NT2/D1 (cell line): Measurements from ENCODE around the gene NAA10.

Experiments
- DNase-seq: peaks from one replicate; pipeline ENCODE4 v3.0.0-alpha.2; 2011; ENCODE audit warnings: low read depth, low spot score
- H3K27me3 ChIP-seq: 2 replicates; pipeline ENCODE4 v1.6.0; 2011; ENCODE audit warnings: mild to moderate bottlenecking; ENCODE audit not compliant: insufficient read length, insufficient read depth
- H3K36me3 ChIP-seq: 2 replicates; pipeline ENCODE4 v1.6.1; 2011; ENCODE audit warnings: mild to moderate bottlenecking, low read length, mixed read lengths; ENCODE audit not compliant: insufficient read depth, insufficient read length
- H3K4me1 ChIP-seq: 2 replicates; pipeline ENCODE4 v1.5.1; 2011; ENCODE audit not compliant: insufficient read depth, insufficient read length
- H3K4me3 ChIP-seq: 2 replicates; pipeline ENCODE4 v1.5.1; 2011; ENCODE audit warnings: low read depth; ENCODE audit not compliant: insufficient read length
- H3K9ac ChIP-seq: 2 replicates; pipeline ENCODE4 v1.6.0; 2011; ENCODE audit warnings: low read depth; ENCODE audit not compliant: insufficient read length
- H3K9me3 ChIP-seq: 2 replicates; pipeline ENCODE4 v1.5.1; 2011; ENCODE audit warnings: mild to moderate bottlenecking, low read length; ENCODE audit not compliant: insufficient read depth
- SUZ12 ChIP-seq: IDR thresholded peaks from 2 replicates; pipeline ENCODE4 v1.6.1; 2011; ENCODE audit not compliant: insufficient read length, insufficient read depth; ENCODE audit errors: extremely low read depth
- YY1 ChIP-seq: IDR thresholded peaks from 2 replicates; pipeline ENCODE4 v1.6.1; 2011; ENCODE audit not compliant: insufficient read length, insufficient read depth
- ZNF274 ChIP-seq: IDR thresholded peaks from 2 replicates; pipeline ENCODE4 v1.6.1; 2011; ENCODE audit warnings: mild to moderate bottlenecking, low read depth, low read length

Gene NAA10

DNA sequence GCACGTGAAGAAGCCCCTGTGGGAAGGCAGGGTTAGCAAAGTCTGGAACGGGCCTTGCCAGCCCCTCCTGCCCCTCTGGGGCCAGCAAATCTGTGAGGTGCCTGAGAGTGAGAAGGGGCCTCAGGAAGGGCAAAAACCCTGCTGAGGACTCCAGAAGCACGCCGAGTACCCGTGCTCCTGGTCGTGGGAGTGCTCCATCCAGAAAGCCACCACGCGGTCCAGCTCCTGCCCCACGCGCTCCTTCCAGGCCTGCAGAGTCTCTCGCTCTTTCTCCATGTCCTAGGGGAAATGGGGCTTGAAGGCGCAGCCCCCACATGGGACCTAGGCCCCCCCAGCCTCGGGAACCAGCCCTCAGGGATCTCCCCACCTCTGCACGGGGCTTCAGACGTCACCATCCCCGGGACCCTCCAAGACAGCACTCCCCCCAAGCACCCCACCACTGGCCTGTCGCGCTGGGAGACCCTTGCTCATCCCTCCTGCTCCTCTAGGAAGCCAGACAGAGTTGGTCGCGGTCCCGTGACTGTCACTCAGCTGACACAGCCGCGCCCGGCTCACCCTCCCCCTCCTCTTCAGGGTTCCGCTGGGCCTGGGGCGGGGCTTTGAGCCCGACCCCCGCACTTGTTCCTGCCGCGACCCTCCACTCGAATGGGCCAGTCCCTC is 9.4 kb upstream of the NAA10 start, which contains the start of gene RENBP:
Gene RENBP, minus strand, starts transcription at position 504 of the 660 bp plus-strand sequence. Its CDS starts 33 bp downstream, at position 471.
- TF ChIP-seq ZNF274 (no peak), SUZ12 (no peak), YY1 (no peak)
- no peak for DNase-seq
- peak within 1 kb of the TSS; percentile 32 for H3K9ac ChIP-seq
- no peaks in the 10 kb centered on the region for H3K9me3 ChIP-seq
- H3K4me1 ChIP-seq, result peaks cover 10% of the 10 kb centered on the region
- H3K27me3 ChIP-seq, result no peaks in the 10 kb centered on the region
- peaks cover 16% of the 10 kb centered on the region for H3K36me3 ChIP-seq
- no peak within 1 kb of the TSS for H3K4me3 ChIP-seq

DNA sequence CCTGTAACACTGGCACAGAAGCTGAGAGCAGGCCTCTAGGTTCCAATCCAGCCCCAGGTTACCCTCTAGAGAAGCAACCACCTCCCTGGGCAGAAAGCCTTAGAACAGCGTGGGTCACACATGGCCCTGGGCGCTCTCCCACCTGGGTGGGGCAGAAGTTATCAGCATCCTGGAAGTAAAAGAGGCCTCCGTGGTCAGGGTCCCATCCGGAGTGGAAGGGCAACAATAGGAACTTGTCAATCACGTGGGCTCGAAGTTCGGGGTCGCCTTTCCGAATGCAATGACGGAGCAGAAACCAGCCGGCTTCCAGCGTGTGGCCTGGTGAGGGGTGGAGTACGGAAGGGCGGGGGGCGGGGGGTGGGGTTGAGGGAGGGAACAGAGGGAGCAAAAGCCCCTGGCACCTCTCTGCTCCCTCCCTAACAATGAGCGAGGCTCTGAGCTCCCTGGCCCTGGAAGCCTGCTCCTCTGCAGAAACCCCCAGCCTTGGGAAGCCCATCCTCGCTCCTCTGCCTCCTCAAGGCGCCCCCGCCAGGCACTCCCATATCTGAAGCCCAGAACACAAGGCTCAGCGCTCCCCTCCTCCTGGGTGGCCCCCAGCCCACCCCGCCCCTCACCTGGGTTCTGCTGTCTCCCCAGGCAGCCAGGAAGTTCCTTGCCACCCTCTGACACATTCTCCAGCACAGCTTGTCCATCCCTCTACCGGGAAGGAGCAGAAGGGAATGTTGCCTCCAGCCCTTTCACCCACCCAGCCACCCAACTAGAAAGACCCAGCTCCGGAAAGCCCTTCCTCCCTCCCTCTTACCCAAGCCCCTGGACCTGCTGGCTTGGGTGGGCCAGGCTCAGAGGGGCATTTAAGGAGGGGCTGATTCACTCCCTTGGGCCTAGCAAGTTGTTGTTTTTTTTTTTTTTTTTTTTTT is 6.8 kb upstream of the NAA10 start:
- no peak for TF ChIP-seq SUZ12
- Histone ChIP-seq H3K4me3 (no peak overlapping the region), H3K9me3 (no peaks in the 10 kb centered on the region), H3K36me3 (peaks cover 4% of the 10 kb centered on the region), H3K9ac (peak overlapping the region; percentile 32), H3K27me3 (no peaks in the 10 kb centered on the region), H3K4me1 (peaks cover 6% of the 10 kb centered on the region)
- DNase-seq, result no peak

- H3K27me3 ChIP-seq, result no peaks in the 10 kb centered on the region
- DNase-seq, result no peak
- TF ChIP-seq ZNF274, result no peak
- TF ChIP-seq YY1, result no peak
- no peak for TF ChIP-seq SUZ12
- no peak overlapping the region for H3K9ac ChIP-seq
- no peaks in the 10 kb centered on the region for H3K36me3 ChIP-seq
- no peak overlapping the region for H3K4me3 ChIP-seq
- no peaks in the 10 kb centered on the region for H3K9me3 ChIP-seq
- H3K4me1 ChIP-seq, result peaks cover 6% of the 10 kb centered on the region
These were observed 4.7 kb upstream of the NAA10 start for GRCh38 chrX:153939573-153939972.

GRCh38 chrX:153938226-153938786 is 3.5 kb upstream of the NAA10 start:
- no peaks in the 10 kb centered on the region for H3K27me3 ChIP-seq
- DNase-seq, result no peak
- TF ChIP-seq SUZ12, result no peak
- TF ChIP-seq ZNF274, result no peak
- no peak for TF ChIP-seq YY1
- peaks cover 3% of the 10 kb centered on the region for H3K4me1 ChIP-seq
- no peak overlapping the region for H3K4me3 ChIP-seq
- H3K9ac ChIP-seq, result no peak overlapping the region
- H3K36me3 ChIP-seq, result no peaks in the 10 kb centered on the region
- no peaks in the 10 kb centered on the region for H3K9me3 ChIP-seq

DNA sequence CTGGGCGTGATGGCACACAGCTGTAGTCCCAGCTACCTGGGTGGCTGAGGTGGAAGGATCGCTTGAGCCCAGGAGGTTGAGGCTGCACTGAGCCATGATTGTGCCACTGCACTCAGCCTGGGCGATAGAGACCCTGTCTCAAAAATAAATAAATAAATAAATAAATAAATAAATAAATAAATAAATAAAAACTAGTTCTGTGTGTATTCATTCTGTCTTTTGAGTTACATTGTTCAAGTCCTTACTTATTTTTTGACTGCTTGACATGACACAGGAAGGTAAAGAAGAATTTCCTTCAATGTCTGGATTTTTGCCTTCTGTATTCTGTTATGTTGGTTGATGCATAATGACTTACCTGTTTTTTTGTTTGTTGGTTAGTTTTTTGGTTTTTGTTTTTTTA is 2.2 kb upstream of the NAA10 start:
- no peak overlapping the region for H3K4me3 ChIP-seq
- no peaks in the 10 kb centered on the region for H3K9me3 ChIP-seq
- no peak for DNase-seq
- no peak for TF ChIP-seq SUZ12
- TF ChIP-seq ZNF274, result no peak
- peaks cover 3% of the 10 kb centered on the region for H3K4me1 ChIP-seq
- H3K36me3 ChIP-seq, result peaks cover 7% of the 10 kb centered on the region
- no peaks in the 10 kb centered on the region for H3K27me3 ChIP-seq
- H3K9ac ChIP-seq, result no peak overlapping the region

DNA sequence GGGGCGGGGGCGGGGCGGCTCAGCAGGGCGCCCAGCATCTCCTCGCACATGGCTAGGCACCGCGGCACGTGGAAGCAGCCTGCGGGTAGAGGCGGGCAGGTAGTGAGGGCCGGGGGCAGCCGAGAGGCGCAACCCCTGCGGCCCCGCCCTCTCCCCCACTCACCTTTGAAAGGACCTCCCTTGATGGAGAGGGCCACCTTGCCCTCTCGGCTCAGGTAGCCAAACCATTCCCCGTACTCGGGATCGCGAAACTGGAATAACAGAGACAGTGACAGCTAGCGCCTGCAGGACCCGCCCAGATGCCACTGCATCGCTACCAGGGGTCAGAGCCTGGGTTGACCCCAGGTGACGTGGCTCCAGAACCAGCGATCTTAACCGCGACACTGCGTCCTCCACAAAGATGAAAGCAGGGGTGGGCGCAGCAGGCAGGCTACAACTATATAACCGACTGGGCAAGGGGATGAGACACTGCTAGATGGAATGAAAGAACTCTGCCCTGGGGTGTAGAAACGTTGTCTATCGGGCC is 552 bp upstream of the NAA10 start:
- Histone ChIP-seq H3K9ac (no peak overlapping the region), H3K9me3 (no peaks in the 10 kb centered on the region), H3K4me3 (no peak overlapping the region), H3K36me3 (peaks cover 22% of the 10 kb centered on the region), H3K27me3 (no peaks in the 10 kb centered on the region), H3K4me1 (peaks cover 3% of the 10 kb centered on the region)
- TF ChIP-seq SUZ12 (no peak), YY1 (no peak), ZNF274 (no peak)
- DNase-seq, result no peak
